ENCODE data around the gene TBXAS1. TPM values are rescaled to one million over a fixed set of nuclear protein-coding genes. Genes with fewer than 3 reads are reported as not detected.

TBXAS1 gene
- total and polyA plus RNA-seq, 4 donors, result 19.6 to 126 (median 55.2) TPM

DNA sequence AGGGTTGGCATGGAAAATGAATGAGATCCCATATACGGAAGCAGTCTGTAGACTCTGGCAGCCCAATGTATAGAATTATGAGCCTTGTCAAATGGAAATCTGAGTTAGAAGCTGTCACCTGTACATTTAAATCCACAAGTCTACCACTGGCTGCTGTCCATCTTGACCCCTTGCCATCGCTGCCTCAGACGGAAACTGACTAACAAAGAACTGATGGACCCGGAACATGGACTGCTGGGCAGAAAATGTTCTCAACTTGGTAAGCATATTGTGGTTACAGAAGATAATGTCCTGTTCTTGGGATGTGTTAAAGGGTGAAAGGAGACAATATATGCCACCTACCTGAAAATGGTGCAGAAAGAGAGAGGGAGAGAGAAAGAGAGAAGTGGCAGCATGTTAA is 196.2 kb downstream of the TBXAS1 start:
- Histone ChIP-seq H3K9ac (ENCODE audit: insufficient read depth in 1 of 2, low read length in 2 of 2) (no peak overlapping the region), H3K4me1 (ENCODE audit: control insufficient read depth in 5 of 5, insufficient read depth in 5 of 5, low read length in 5 of 5) (no peaks in the 10 kb centered on the region), H3K27me3 (ENCODE audit: control insufficient read depth in 3 of 3, insufficient read depth in 3 of 3, low read length in 2 of 3) (no peaks in the 10 kb centered on the region), H3K4me3 (no peak overlapping the region), H3K27ac (ENCODE audit: low read depth in 1 of 2, low read length in 1 of 2) (no peak overlapping the region), H3K9me3 (ENCODE audit: control insufficient read depth in 4 of 4, insufficient read depth in 3 of 4, low read length in 3 of 4) (no peaks in the 10 kb centered on the region), H3K36me3 (ENCODE audit: control insufficient read depth in 4 of 4, insufficient read depth in 4 of 4, low read length in 4 of 4) (peaks cover 0 to 54% (median 3%) of the 10 kb centered on the region in 4 donors)
- no peak for ATAC-seq (ENCODE audit: insufficient read depth, low FRiP score)
- DNase-seq, result no peak
- TF ChIP-seq, protein P1, sequence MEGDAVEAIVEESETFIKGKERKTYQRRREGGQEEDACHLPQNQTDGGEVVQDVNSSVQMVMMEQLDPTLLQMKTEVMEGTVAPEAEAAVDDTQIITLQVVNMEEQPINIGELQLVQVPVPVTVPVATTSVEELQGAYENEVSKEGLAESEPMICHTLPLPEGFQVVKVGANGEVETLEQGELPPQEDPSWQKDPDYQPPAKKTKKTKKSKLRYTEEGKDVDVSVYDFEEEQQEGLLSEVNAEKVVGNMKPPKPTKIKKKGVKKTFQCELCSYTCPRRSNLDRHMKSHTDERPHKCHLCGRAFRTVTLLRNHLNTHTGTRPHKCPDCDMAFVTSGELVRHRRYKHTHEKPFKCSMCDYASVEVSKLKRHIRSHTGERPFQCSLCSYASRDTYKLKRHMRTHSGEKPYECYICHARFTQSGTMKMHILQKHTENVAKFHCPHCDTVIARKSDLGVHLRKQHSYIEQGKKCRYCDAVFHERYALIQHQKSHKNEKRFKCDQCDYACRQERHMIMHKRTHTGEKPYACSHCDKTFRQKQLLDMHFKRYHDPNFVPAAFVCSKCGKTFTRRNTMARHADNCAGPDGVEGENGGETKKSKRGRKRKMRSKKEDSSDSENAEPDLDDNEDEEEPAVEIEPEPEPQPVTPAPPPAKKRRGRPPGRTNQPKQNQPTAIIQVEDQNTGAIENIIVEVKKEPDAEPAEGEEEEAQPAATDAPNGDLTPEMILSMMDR (IDR thresholded peaks at IDR 0.05; ENCODE audit: control extremely low read depth, extremely low read depth), result no peak
- WGBS, 2 donors, result 94 to 97% methylated on average over 4 of the region's 4 CpGs

DNA sequence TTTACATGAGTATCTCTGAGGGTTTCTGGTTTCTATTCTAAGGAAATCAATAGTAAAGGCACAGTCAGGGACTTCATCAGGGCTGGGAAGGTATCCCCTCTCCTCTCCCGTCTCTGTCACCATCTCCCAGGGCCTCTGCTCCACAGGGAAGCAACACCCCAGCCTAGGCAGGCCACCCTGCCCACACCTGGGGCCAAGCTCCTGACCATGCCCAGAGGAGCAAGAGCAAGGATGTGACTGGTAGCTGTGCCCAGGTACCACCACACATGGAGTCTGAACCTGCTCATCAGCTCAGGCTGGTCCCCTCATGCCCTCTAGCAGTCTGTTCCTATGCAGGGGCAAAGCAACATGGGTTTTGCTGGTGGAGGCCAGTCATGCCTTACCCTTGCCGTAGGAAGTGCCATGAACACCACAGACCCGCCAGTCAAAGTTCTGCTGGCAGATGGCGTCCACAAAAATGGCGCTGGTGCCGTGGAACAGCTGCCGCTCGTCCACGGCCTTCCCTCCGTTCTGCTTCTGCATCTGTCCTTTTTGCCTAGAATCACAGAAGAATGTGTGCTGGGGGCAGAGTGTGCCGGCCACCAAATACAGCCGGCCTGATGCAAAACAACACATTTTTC is 196.9 kb downstream of the TBXAS1 start:
- H3K9ac ChIP-seq (ENCODE audit: insufficient read depth in 1 of 2, low read length in 2 of 2), result no peak overlapping the region
- DNase-seq (no peak), ATAC-seq (ENCODE audit: insufficient read depth, low FRiP score) (no peak)
- H3K4me3 ChIP-seq, result no peak overlapping the region
- WGBS, 2 donors, result 94 to 97% methylated on average over 12 of the region's 12 CpGs
- TF ChIP-seq, protein P1 (IDR thresholded peaks at IDR 0.05; ENCODE audit: control extremely low read depth, extremely low read depth), result no peak
- H3K27ac ChIP-seq (ENCODE audit: low read depth in 1 of 2, low read length in 1 of 2), result no peak overlapping the region
- H3K27me3 ChIP-seq (ENCODE audit: control insufficient read depth in 3 of 3, insufficient read depth in 3 of 3, low read length in 2 of 3), result no peaks in the 10 kb centered on the region
- no peaks in the 10 kb centered on the region for H3K9me3 ChIP-seq (ENCODE audit: control insufficient read depth in 4 of 4, insufficient read depth in 3 of 4, low read length in 3 of 4)
- H3K36me3 ChIP-seq (ENCODE audit: control insufficient read depth in 4 of 4, insufficient read depth in 4 of 4, low read length in 4 of 4), result peaks cover 0 to 54% (median 3%) of the 10 kb centered on the region in 4 donors
- no peaks in the 10 kb centered on the region for H3K4me1 ChIP-seq (ENCODE audit: control insufficient read depth in 5 of 5, insufficient read depth in 5 of 5, low read length in 5 of 5)

DNA sequence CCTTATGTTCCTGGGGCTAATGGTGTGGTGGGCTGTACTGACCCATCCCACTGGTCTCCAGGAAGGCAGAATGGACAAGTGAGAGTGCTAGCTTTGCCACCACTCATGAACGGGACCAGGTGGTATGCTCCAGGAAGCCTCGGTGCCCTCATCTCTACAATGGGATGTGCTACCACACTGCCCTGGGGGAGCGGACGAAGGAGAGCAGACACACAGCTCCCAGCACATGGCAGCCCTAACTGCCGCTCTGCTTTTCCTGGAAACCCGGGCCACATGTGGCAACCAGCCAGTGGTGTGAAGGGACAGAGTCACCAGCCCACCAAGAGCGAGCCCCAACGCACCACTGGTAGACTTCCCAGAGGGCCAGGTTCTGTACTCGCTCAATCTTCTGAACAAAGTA is 197.9 kb downstream of the TBXAS1 start:
- Histone ChIP-seq H3K9me3 (ENCODE audit: control insufficient read depth in 4 of 4, insufficient read depth in 3 of 4, low read length in 3 of 4) (no peaks in the 10 kb centered on the region), H3K36me3 (ENCODE audit: control insufficient read depth in 4 of 4, insufficient read depth in 4 of 4, low read length in 4 of 4) (peaks cover 0 to 53% (median 3%) of the 10 kb centered on the region in 4 donors), H3K9ac (ENCODE audit: insufficient read depth in 1 of 2, low read length in 2 of 2) (no peak overlapping the region), H3K27ac (ENCODE audit: low read depth in 1 of 2, low read length in 1 of 2) (no peak overlapping the region), H3K27me3 (ENCODE audit: control insufficient read depth in 3 of 3, insufficient read depth in 3 of 3, low read length in 2 of 3) (no peaks in the 10 kb centered on the region), H3K4me3 (no peak overlapping the region), H3K4me1 (ENCODE audit: control insufficient read depth in 5 of 5, insufficient read depth in 5 of 5, low read length in 5 of 5) (no peaks in the 10 kb centered on the region)
- WGBS, 2 donors, result 95 to 96% methylated on average over 9 of the region's 9 CpGs
- DNase-seq, result no peak
- TF ChIP-seq, protein P1 (IDR thresholded peaks at IDR 0.05; ENCODE audit: control extremely low read depth, extremely low read depth), result no peak
- ATAC-seq (ENCODE audit: insufficient read depth, low FRiP score), result no peak

DNA sequence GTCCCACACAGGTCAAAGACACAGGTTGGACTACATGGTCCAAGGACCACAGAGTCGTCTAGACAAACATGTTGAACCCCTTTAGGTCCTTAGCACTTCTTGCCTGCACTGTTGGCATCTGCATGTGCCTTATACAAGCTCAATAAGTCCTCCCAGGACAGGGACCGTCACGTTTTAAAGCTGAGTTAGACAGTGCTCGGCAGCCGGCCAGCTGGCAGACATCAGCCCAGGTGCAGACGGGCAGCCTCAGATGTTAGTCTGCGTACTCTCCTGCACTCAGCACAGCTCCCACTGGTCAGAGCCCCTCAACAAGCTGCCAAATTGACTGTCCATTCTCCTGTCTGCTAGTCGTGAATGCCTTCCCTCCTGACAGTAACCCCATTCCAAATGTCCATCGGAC is 198.8 kb downstream of the TBXAS1 start:
- H3K27me3 ChIP-seq (ENCODE audit: control insufficient read depth in 3 of 3, insufficient read depth in 3 of 3, low read length in 2 of 3), result no peaks in the 10 kb centered on the region
- H3K9ac ChIP-seq (ENCODE audit: insufficient read depth in 1 of 2, low read length in 2 of 2), result no peak overlapping the region
- TF ChIP-seq, protein P1 (IDR thresholded peaks at IDR 0.05; ENCODE audit: control extremely low read depth, extremely low read depth), result no peak
- H3K27ac ChIP-seq (ENCODE audit: low read depth in 1 of 2, low read length in 1 of 2), result no peak overlapping the region
- H3K36me3 ChIP-seq (ENCODE audit: control insufficient read depth in 4 of 4, insufficient read depth in 4 of 4, low read length in 4 of 4), result peaks cover 0 to 44% (median 4%) of the 10 kb centered on the region in 4 donors
- DNase-seq, result no peak
- 93 to 94% methylated on average over 9 of the region's 9 CpGs for WGBS, 2 donors
- no peaks in the 10 kb centered on the region for H3K4me1 ChIP-seq (ENCODE audit: control insufficient read depth in 5 of 5, insufficient read depth in 5 of 5, low read length in 5 of 5)
- no peak overlapping the region for H3K4me3 ChIP-seq
- H3K9me3 ChIP-seq (ENCODE audit: control insufficient read depth in 4 of 4, insufficient read depth in 3 of 4, low read length in 3 of 4), result no peaks in the 10 kb centered on the region
- ATAC-seq (ENCODE audit: insufficient read depth, low FRiP score), result no peak
